Right renal cortex interstitium (tissue), 3 donors: Measurements from ENCODE around the gene PDE1C. TPM values are rescaled to one million over a fixed set of nuclear protein-coding genes. Genes with fewer than 3 reads are reported as not detected.

Experiments used
- DNase-seq, 3 donors: peaks; one replicate each; pipeline ENCODE4 v3.0.0-alpha.2; 2013; ENCODE audit warnings: low read depth in 3 of 3, low spot score in 2 of 3
- polyA plus RNA-seq, 3 donors: library from polyadenylated mRNA; unstranded; fragments of 120-200 nt; gene quantifications; one replicate each; pipeline ENCODE4 v1.2.1, GENCODE V29; 2013; ENCODE audit not compliant: insufficient read length in 3 of 3

Gene PDE1C
- polyA plus RNA-seq, 3 donors: 3.3 to 4.8 (median 4.4) TPM

- no peak for DNase-seq
Observed at GRCh38 chr7:31953432-31953831, 116.8 kb downstream of the PDE1C start.

- DNase-seq: no peak
Observed at GRCh38 chr7:31950091-31950755, 120.0 kb downstream of the PDE1C start.

GRCh38 chr7:31948029-31948428 lies 122.2 kb downstream of the PDE1C start:
- DNase-seq: no peak

- DNase-seq: no peak
Observed at GRCh38 chr7:31940167-31940566, 130.0 kb downstream of the PDE1C start.

GRCh38 chr7:31939076-31939475 lies 131.1 kb downstream of the PDE1C start:
- DNase-seq: no peak

- no peak for DNase-seq
Observed at GRCh38 chr7:31938650-31939049, 131.6 kb downstream of the PDE1C start.

- no peak for DNase-seq
Observed at GRCh38 chr7:31937982-31938381, 132.2 kb downstream of the PDE1C start.

GRCh38 chr7:31935124-31936054 lies 134.8 kb downstream of the PDE1C start:
- DNase-seq: no peak

GRCh38 chr7:31934551-31934950 lies 135.7 kb downstream of the PDE1C start:
- DNase-seq: no peak

- DNase-seq: no peak
Observed at GRCh38 chr7:31933481-31933880, 136.7 kb downstream of the PDE1C start.

- DNase-seq: no peak
Observed at GRCh38 chr7:31926991-31927584, 143.1 kb downstream of the PDE1C start.

GRCh38 chr7:31925753-31926454 lies 144.3 kb downstream of the PDE1C start:
- no peak for DNase-seq

- no peak for DNase-seq
Observed at GRCh38 chr7:31924251-31924650, 146.0 kb downstream of the PDE1C start.

- DNase-seq: no peak
Observed at GRCh38 chr7:31922848-31923247, 147.4 kb downstream of the PDE1C start.

- DNase-seq: no peak
Observed at GRCh38 chr7:31921047-31921446, 149.2 kb downstream of the PDE1C start.

- DNase-seq: no peak
Observed at GRCh38 chr7:31919678-31920369, 150.4 kb downstream of the PDE1C start.

GRCh38 chr7:31918706-31919393 lies 151.4 kb downstream of the PDE1C start:
- no peak for DNase-seq

- no peak for DNase-seq
Observed at GRCh38 chr7:31917256-31917655, 153.0 kb downstream of the PDE1C start.

GRCh38 chr7:31910191-31910590 lies 160.0 kb downstream of the PDE1C start:
- DNase-seq: no peak
